IMR-90 (cell line): ENCODE data around the gene NDUFAF5. TPM values are rescaled to one million over a fixed set of nuclear protein-coding genes. Genes with fewer than 3 reads are reported as not detected.

Experiments
- ATAC-seq: fragments of 200-7000 bp; cut with Tn5 transposase; 2 replicates; pipeline ENCODE4 v1.9.1; 2020; ENCODE audit warnings: low read depth, mild to moderate bottlenecking, moderate library complexity
- BruUV-seq: library from RNA; stranded (reverse); fragments of 400-500 nt; replicated peaks from 2 replicates; lab custom pipeline; 2021; lab: Mats Ljungman, UMichigan
- CTCF ChIA-PET: fragments of 300-600 bp; formaldehyde crosslinking; extraction: SDS; loops from one replicate; lab custom pipeline; 2021; ENCODE audit warnings: antibody characterized with exemption; lab: Yijun Ruan, JAX
- POLR2A ChIA-PET: fragments of 300-600 bp; sonication (Branson Sonifier 250); formaldehyde crosslinking; loops from one replicate; lab custom pipeline; 2022; ENCODE audit warnings: antibody characterized with exemption; ENCODE audit not compliant: unreplicated experiment; lab: Charles Lee
- DNase-seq: peaks from one replicate; pipeline ENCODE4 v3.0.0; 2013
- H2AFZ ChIP-seq: replicated peaks from 2 replicates; pipeline ENCODE3; 2013; ENCODE audit warnings: low read length, mild to moderate bottlenecking; ENCODE audit not compliant: poor library complexity
- H2AK5ac ChIP-seq: 2 replicates; pipeline ENCODE4 v1.6.1; 2013; ENCODE audit warnings: low read depth, low read length, inconsistent platforms
- H2AK9ac ChIP-seq: replicated peaks from 2 replicates; pipeline ENCODE3; 2013; ENCODE audit warnings: mild to moderate bottlenecking, low read depth, low read length, moderate library complexity; ENCODE audit not compliant: poor library complexity
- H2BK120ac ChIP-seq: 2 replicates; pipeline ENCODE4 v1.6.1; 2013; ENCODE audit warnings: low read depth, low read length, inconsistent platforms
- H2BK15ac ChIP-seq: 3 replicates; pipeline ENCODE4 v1.6.1; 2013; ENCODE audit warnings: low read depth, low read length, inconsistent platforms
- H2BK20ac ChIP-seq: 2 replicates; pipeline ENCODE4 v1.6.1; 2013; ENCODE audit warnings: low read depth, mild to moderate bottlenecking, inconsistent platforms, low read length, moderate library complexity
- H2BK5ac ChIP-seq: 2 replicates; pipeline ENCODE4 v1.6.1; 2013; ENCODE audit warnings: mild to moderate bottlenecking, low read depth, low read length, inconsistent platforms; ENCODE audit not compliant: poor library complexity, severe bottlenecking
- H3K14ac ChIP-seq: replicated peaks from 2 replicates; pipeline ENCODE4 v1.6.1; 2013; ENCODE audit warnings: low read depth, low read length, inconsistent platforms
- H3K18ac ChIP-seq: 2 replicates; pipeline ENCODE4 v1.6.1; 2013; ENCODE audit warnings: low read depth, low read length, control low read depth
- H3K23ac ChIP-seq: 2 replicates; pipeline ENCODE4 v1.6.1; 2013; ENCODE audit warnings: low read depth, low read length, inconsistent platforms
- H3K27ac ChIP-seq: 2 replicates; pipeline ENCODE4 v1.5.1; 2013; ENCODE audit warnings: mild to moderate bottlenecking, control low read depth, low read length; ENCODE audit not compliant: insufficient read depth
- H3K27me3 ChIP-seq: 2 replicates; pipeline ENCODE4 v1.6.1; 2013; ENCODE audit warnings: low read length; ENCODE audit not compliant: control insufficient read depth, insufficient read depth
- H3K36me3 ChIP-seq: 2 replicates; pipeline ENCODE4 v1.6.1; 2013; ENCODE audit warnings: low read length, mixed read lengths; ENCODE audit not compliant: control insufficient read depth, insufficient read depth
- H3K4ac ChIP-seq: 2 replicates; pipeline ENCODE4 v1.6.1; 2013; ENCODE audit warnings: low read depth, low read length, inconsistent platforms
- H3K4me1 ChIP-seq: 2 replicates; pipeline ENCODE4 v1.6.1; 2013; ENCODE audit warnings: low read length, mixed read lengths; ENCODE audit not compliant: control insufficient read depth, insufficient read depth
- H3K4me2 ChIP-seq: 2 replicates; pipeline ENCODE4 v1.6.1; 2013; ENCODE audit warnings: low read depth, mild to moderate bottlenecking, control low read depth, low read length, moderate library complexity
- H3K4me3 ChIP-seq: 2 replicates; pipeline ENCODE4 v1.5.1; 2013; ENCODE audit warnings: low read depth, mild to moderate bottlenecking, control low read depth, low read length, moderate library complexity; ENCODE audit not compliant: insufficient read depth
- H3K56ac ChIP-seq: 2 replicates; pipeline ENCODE4 v1.6.1; 2013; ENCODE audit warnings: low read length, inconsistent platforms; ENCODE audit not compliant: insufficient read depth; ENCODE audit errors: extremely low read depth
- H3K79me1 ChIP-seq, 2 experiments: 2 replicates each; pipeline ENCODE4 v1.6.1; 2013; ENCODE audit warnings: low read length in 2 of 2, inconsistent platforms in 1 of 2, low read depth in 1 of 2
- H3K9ac ChIP-seq: 2 replicates; pipeline ENCODE4 v1.6.1; 2013; ENCODE audit warnings: low read depth, low read length, control low read depth
- H3K9me1 ChIP-seq: 2 replicates; pipeline ENCODE4 v1.6.1; 2013; ENCODE audit warnings: low read length, inconsistent platforms; ENCODE audit not compliant: insufficient read depth
- H3K9me3 ChIP-seq: 2 replicates; pipeline ENCODE4 v1.6.1; 2013; ENCODE audit warnings: low read length; ENCODE audit not compliant: control insufficient read depth, insufficient read depth
- H4K20me1 ChIP-seq: 2 replicates; pipeline ENCODE4 v1.6.1; 2013; ENCODE audit warnings: low read length, inconsistent platforms; ENCODE audit not compliant: insufficient read depth
- H4K5ac ChIP-seq: 2 replicates; pipeline ENCODE4 v1.6.1; 2013; ENCODE audit warnings: mild to moderate bottlenecking, low read depth, low read length, control low read depth
- H4K8ac ChIP-seq, 2 experiments: 2 replicates each; pipeline ENCODE4 v1.6.1; 2013; ENCODE audit warnings: low read depth in 2 of 2, low read length in 2 of 2, control low read depth in 1 of 2, inconsistent platforms in 1 of 2
- H4K91ac ChIP-seq: 2 replicates; pipeline ENCODE4 v1.6.1; 2013; ENCODE audit warnings: low read depth, low read length, inconsistent platforms; ENCODE audit not compliant: insufficient read depth
- BHLHE40 ChIP-seq: fragments of 150-350 bp; IDR thresholded peaks from 2 replicates; pipeline ENCODE4 v1.6.1; 2016; ENCODE audit warnings: mild to moderate bottlenecking, low read depth, low read length
- CEBPB ChIP-seq: IDR thresholded peaks from 2 replicates; pipeline ENCODE4 v1.6.1; 2012; ENCODE audit warnings: low read depth, low read length, improper control_type of control experiment
- CHD1 ChIP-seq: IDR thresholded peaks from 2 replicates; pipeline ENCODE4 v1.6.1; 2012; ENCODE audit warnings: low read depth, low read length, improper control_type of control experiment
- CTCF ChIP-seq: conservative IDR thresholded peaks from 2 replicates; pipeline ENCODE4 v1.5.1; 2012; ENCODE audit warnings: mild to moderate bottlenecking, low read depth, low read length, improper control_type of control experiment
- FOS ChIP-seq: fragments of 150-350 bp; IDR thresholded peaks from 2 replicates; pipeline ENCODE4 v1.6.1; 2016; ENCODE audit warnings: low read depth, low read length
- MAFK ChIP-seq: IDR thresholded peaks from 2 replicates; pipeline ENCODE4 v1.6.1; 2012; ENCODE audit warnings: low read depth, low read length, improper control_type of control experiment
- MAZ ChIP-seq: IDR thresholded peaks from 2 replicates; pipeline ENCODE4 v1.6.1; 2012; ENCODE audit warnings: low read depth, mild to moderate bottlenecking, low read length, improper control_type of control experiment, moderate library complexity, borderline replicate concordance
- MXI1 ChIP-seq: IDR thresholded peaks from 2 replicates; pipeline ENCODE4 v1.6.1; 2012; ENCODE audit warnings: low read depth, mild to moderate bottlenecking, low read length, moderate library complexity, borderline replicate concordance
- NFE2L2 ChIP-seq: fragments of 150-350 bp; IDR thresholded peaks from 2 replicates; pipeline ENCODE4 v1.6.1; 2016; ENCODE audit warnings: low read depth, mild to moderate bottlenecking, low read length
- POLR2A ChIP-seq: IDR thresholded peaks from 2 replicates; pipeline ENCODE4 v1.6.1; 2012; ENCODE audit warnings: mild to moderate bottlenecking, low read depth, low read length
- RAD21 ChIP-seq: IDR thresholded peaks from 2 replicates; pipeline ENCODE4 v1.6.1; 2012; ENCODE audit warnings: low read length, improper control_type of control experiment
- RCOR1 ChIP-seq: IDR thresholded peaks from 2 replicates; pipeline ENCODE4 v1.6.1; 2012; ENCODE audit warnings: mild to moderate bottlenecking, low read length, improper control_type of control experiment; ENCODE audit not compliant: insufficient replicate concordance
- RFX5 ChIP-seq: IDR thresholded peaks from 2 replicates; pipeline ENCODE4 v1.8.0; 2012; ENCODE audit warnings: low read depth, mild to moderate bottlenecking, low read length, moderate library complexity
- SMC3 ChIP-seq: fragments of 150-350 bp; IDR thresholded peaks from 2 replicates; pipeline ENCODE4 v1.6.1; 2016; ENCODE audit warnings: low read depth, mild to moderate bottlenecking, antibody characterized with exemption, low read length, moderate library complexity
- WGBS, 2 experiments: methylation state at CpG; one replicate each; pipeline versions ENCODE4 v1.1.5 to v1.1.7; 2013; ENCODE audit warnings: missing lambda C conversion rate in 2 of 2; ENCODE audit not compliant: insufficient read length in 1 of 2; ENCODE audit errors: extremely low coverage in 2 of 2; 5-methylcytosine and 5-hydroxymethylcytosine counted together
- dilution Hi-C: fragments of 300-500 bp; cut with HindIII; formaldehyde crosslinking; loops from one replicate; pipeline ENCODE4 v1.14.3; 2018; ENCODE audit warnings: low sequenced_read_pairs; ENCODE audit not compliant: unreplicated experiment
- in situ Hi-C: fragments of 300-500 bp; cut with MboI; formaldehyde crosslinking; loops from 3 replicates; pipeline ENCODE4 v1.14.3; 2019; ENCODE audit warnings: low sequenced_read_pairs, inconsistent platforms, mixed read lengths
- intact Hi-C: fragments of 100-400 bp; cut with micrococcal nuclease; formaldehyde crosslinking; loops from 2 replicates; pipeline ENCODE4 v1.10.0; 2022
- polyA plus RNA-seq, 3 experiments: library from polyadenylated mRNA; depleted of rRNA; stranded (reverse); fragments of >200 nt; gene quantifications; 2 replicates each; pipeline ENCODE4 v1.2.3, GENCODE V29; 2012; ENCODE audit warnings: low replicate concordance in 1 of 3
- total RNA-seq: library from RNA; depleted of rRNA; stranded (reverse); fragments of >200 nt; gene quantifications from 2 replicates; pipeline ENCODE4 v1.2.3, GENCODE V29; 2012
- TF ChIP-seq, protein P1 (sequence below): fragments of 150-350 bp; IDR thresholded peaks from 2 replicates; pipeline ENCODE4 v1.6.1; 2017; ENCODE audit warnings: mild to moderate bottlenecking, antibody characterized with exemption, low read length, low read depth
- TF ChIP-seq, protein P2 (sequence below): fragments of 150-350 bp; IDR thresholded peaks from 2 replicates; pipeline ENCODE4 v1.6.1; 2016; ENCODE audit warnings: low read depth, mild to moderate bottlenecking, low read length, moderate library complexity, borderline replicate concordance

NDUFAF5 gene
- total and polyA plus RNA-seq, 2 of the 4 experiments (the other 2 are of a cell fraction) = 6.8 to 12.3 TPM

GRCh38 chr20:13825465-13825864 is 40.6 kb downstream of the NDUFAF5 start:
- dilution Hi-C loops = no loop called here
- H4K20me1 ChIP-seq = no peaks in the 10 kb centered on the region
- no peak for ATAC-seq
- no peak overlapping the region for H3K23ac ChIP-seq
- no peak overlapping the region for H3K18ac ChIP-seq
- H3K9ac ChIP-seq = no peak overlapping the region
- H2BK120ac ChIP-seq = no peak overlapping the region
- ChIA-PET POLR2A (no interaction called here), CTCF (interaction anchor here (0.6 to 1.4 kb wide), 2 partner anchors 10 to 830 kb away, joined by 3 to 4 read pairs; no protein-coding TSS in a partner anchor)
- H3K9me1 ChIP-seq = no peaks in the 10 kb centered on the region
- no peak for TF ChIP-seq CTCF
- TF ChIP-seq NFE2L2 = no peak
- TF ChIP-seq MAZ = no peak
- TF ChIP-seq, protein P1, sequence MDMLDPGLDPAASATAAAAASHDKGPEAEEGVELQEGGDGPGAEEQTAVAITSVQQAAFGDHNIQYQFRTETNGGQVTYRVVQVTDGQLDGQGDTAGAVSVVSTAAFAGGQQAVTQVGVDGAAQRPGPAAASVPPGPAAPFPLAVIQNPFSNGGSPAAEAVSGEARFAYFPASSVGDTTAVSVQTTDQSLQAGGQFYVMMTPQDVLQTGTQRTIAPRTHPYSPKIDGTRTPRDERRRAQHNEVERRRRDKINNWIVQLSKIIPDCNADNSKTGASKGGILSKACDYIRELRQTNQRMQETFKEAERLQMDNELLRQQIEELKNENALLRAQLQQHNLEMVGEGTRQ = no peak
- TF ChIP-seq SMC3 = no peak
- TF ChIP-seq, protein P2, sequence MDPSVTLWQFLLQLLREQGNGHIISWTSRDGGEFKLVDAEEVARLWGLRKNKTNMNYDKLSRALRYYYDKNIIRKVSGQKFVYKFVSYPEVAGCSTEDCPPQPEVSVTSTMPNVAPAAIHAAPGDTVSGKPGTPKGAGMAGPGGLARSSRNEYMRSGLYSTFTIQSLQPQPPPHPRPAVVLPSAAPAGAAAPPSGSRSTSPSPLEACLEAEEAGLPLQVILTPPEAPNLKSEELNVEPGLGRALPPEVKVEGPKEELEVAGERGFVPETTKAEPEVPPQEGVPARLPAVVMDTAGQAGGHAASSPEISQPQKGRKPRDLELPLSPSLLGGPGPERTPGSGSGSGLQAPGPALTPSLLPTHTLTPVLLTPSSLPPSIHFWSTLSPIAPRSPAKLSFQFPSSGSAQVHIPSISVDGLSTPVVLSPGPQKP = no peak
- no peak for TF ChIP-seq RAD21
- TF ChIP-seq CEBPB = no peak
- TF ChIP-seq RFX5 = no peak
- no peak for TF ChIP-seq BHLHE40
- no peak for TF ChIP-seq MAFK
- TF ChIP-seq MXI1 = no peak
- no peak for TF ChIP-seq CHD1
- no peak for TF ChIP-seq RCOR1
- TF ChIP-seq FOS = no peak
- TF ChIP-seq POLR2A = no peak
- H3K4ac ChIP-seq = no peak overlapping the region
- no peaks in the 10 kb centered on the region for H3K79me1 ChIP-seq
- no peak overlapping the region for H3K4me3 ChIP-seq
- no peak for DNase-seq
- peaks cover 4% of the 10 kb centered on the region for H3K27me3 ChIP-seq
- no peaks in the 10 kb centered on the region for H3K9me3 ChIP-seq
- WGBS, 2 experiments = no CpG with 5 or more reads among the region's 5 CpGs
- H2BK5ac ChIP-seq = no peak overlapping the region
- no peak overlapping the region for H3K4me2 ChIP-seq
- in situ Hi-C loops = no loop called here
- no peak overlapping the region for H2AK9ac ChIP-seq
- no peak overlapping the region for H2BK20ac ChIP-seq
- H3K14ac ChIP-seq = no peak overlapping the region
- H4K91ac ChIP-seq = no peak overlapping the region
- no peak overlapping the region for H2AFZ ChIP-seq
- H3K56ac ChIP-seq = no peak overlapping the region
- no peak overlapping the region for H2BK15ac ChIP-seq
- intact Hi-C loops = no loop called here
- no peak overlapping the region for H4K8ac ChIP-seq
- no peaks in the 10 kb centered on the region for H3K4me1 ChIP-seq
- H2AK5ac ChIP-seq = no peak overlapping the region
- BruUV-seq = no TSS peak
- no peak overlapping the region for H4K5ac ChIP-seq
- no peak overlapping the region for H3K27ac ChIP-seq
- peaks cover 1% of the 10 kb centered on the region; the same call in 1 of the 2 replicates for H3K36me3 ChIP-seq
